RWPE1 (cell line): ENCODE data around the gene SLC16A8.

Experiments
- CTCF ChIA-PET: fragments of 350-600 bp; sonication (Branson Sonifier 250); formaldehyde crosslinking; extraction: SDS; loops from one replicate; lab custom pipeline; 2021; lab: Yijun Ruan, JAX
- POLR2A ChIA-PET: fragments of 400-600 bp; formaldehyde crosslinking; extraction: SDS; loops from one replicate; lab custom pipeline; 2020; ENCODE audit warnings: antibody characterized with exemption; ENCODE audit not compliant: low non-redundant PET; lab: Yijun Ruan, JAX
- DNase-seq: peaks from one replicate; pipeline ENCODE4 v3.0.0; 2012; ENCODE audit warnings: low spot score
- H3K27ac ChIP-seq: fragments of 450-650 bp; 2 replicates; pipeline ENCODE4 v1.5.1; 2017
- CTCF ChIP-seq: fragments of 450-650 bp; conservative IDR thresholded peaks from 2 replicates; pipeline ENCODE4 v1.5.1; 2017; ENCODE audit warnings: low read depth, mild to moderate bottlenecking

The SLC16A8 gene

GRCh38 chr22:38067761-38068360 lies 16.1 kb downstream of the SLC16A8 start:
- no peak for DNase-seq
- no peak for TF ChIP-seq CTCF
- POLR2A ChIA-PET = no interaction called here
- CTCF ChIA-PET = no interaction called here
- H3K27ac ChIP-seq = no peak overlapping the region

GRCh38 chr22:38067028-38067415 lies 17.0 kb downstream of the SLC16A8 start:
- POLR2A ChIA-PET = no interaction called here

DNA sequence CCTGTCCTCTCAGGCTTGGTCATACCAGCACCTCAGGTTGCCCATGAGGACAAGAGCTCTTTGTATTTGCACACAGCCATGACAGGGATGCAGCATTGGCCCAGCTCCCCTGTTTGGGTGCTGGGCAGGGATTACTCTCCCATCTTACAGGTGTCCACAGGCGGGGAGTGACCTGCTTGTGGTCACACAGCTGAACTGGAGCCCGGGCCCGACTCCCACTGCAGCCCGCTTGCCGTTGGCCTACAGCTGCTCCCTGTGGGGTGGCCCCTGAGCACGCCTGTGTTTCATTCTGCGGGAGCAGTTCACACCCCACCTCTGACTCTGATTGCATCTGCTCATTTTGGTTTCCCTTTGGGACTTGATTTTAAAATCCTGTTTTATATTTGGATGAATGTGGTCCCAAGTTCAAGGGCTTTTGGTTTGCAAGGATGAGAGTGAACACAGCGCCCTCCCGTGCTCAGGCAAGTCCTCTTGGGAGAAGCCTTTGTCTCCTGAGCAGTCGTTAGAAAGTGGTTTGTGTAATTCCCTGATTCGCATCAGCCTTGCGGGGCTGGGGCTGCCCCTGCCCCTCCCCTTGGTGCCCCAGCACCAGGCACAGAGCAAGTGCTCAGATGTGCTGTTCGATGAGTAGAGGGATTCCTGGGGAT lies 17.5 kb downstream of the SLC16A8 start:
- POLR2A ChIA-PET = no interaction called here
- H3K27ac ChIP-seq = no peak overlapping the region
- CTCF ChIA-PET = no interaction called here
- DNase-seq = no peak
- no peak for TF ChIP-seq CTCF

More at GRCh38 chr22:38067028-38067415, 17.0 kb downstream of the SLC16A8 start:
- no peak for TF ChIP-seq CTCF
- H3K27ac ChIP-seq = no peak overlapping the region
- DNase-seq = no peak
- CTCF ChIA-PET = no interaction called here

- TF ChIP-seq CTCF = no peak
- H3K27ac ChIP-seq = no peak overlapping the region
- ChIA-PET CTCF (no interaction called here), POLR2A (no interaction called here)
- no peak for DNase-seq
Measured at GRCh38 chr22:38065539-38065938, 18.4 kb downstream of the SLC16A8 start.

GRCh38 chr22:38062791-38063190 lies 21.2 kb downstream of the SLC16A8 start:
- no peak for TF ChIP-seq CTCF
- ChIA-PET POLR2A (interaction anchor here (0.7 kb wide), 1 partner anchor 233 kb away, joined by 3 read pairs; no protein-coding TSS in a partner anchor), CTCF (interaction anchor here (0.7 kb wide), 1 partner anchor 25 kb away, joined by 8 read pairs; no protein-coding TSS in a partner anchor)
- DNase-seq = no peak
- no peak overlapping the region for H3K27ac ChIP-seq

DNA sequence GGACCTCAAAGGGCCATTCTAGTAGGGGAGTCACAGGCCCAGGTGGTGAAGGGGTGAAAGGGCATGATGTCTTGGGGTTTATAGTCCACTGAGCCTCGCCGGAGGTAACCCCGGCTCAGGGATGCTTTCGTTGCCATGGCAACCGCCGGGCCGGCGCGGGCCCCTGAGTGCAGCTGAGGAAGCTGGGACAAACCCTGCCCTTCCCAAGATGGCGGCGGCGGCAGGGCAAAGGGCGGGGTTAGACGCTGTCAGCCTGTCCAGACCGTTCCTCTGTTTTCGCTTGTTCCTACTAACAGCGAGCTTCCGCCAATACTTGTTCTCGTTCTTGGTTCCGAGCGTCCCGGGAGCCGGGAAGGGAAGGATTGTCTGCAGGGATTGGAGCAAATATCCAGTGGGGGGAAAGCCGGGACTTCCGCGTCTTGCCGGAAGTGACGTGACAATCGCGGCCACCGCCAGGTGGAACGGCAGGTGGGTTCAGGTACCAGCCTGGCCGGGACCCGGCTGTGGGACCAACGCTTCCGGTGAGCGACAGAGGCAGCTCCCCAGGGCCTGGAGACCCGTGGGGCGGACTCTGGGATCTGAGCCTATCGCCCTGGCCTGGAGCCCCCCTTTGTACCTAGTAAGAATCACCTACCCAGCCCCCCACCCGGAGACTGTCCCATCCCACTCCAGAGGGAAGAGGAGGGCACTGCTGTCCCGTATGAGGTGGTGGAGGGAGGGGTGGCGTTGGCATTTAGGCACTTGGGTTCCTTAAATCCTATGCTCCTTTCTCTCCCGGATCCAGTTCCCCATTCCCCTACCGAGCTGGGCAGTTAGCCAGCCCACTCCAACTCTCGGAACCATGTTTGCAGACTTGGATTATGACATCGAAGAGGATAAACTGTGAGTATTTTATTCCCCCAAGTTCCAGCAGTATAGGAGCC lies 26.8 kb downstream of the SLC16A8 start, which contains the start of gene PICK1:
TSS of gene PICK1 (plus strand) at position 436 of the 923 bp plus-strand sequence. CDS start at position 842, 406 bp downstream.
- DNase-seq = peak; percentile 89
- peak within 1 kb of the TSS; percentile 89 for H3K27ac ChIP-seq
- POLR2A ChIA-PET = no interaction called here
- TF ChIP-seq CTCF = no peak
- CTCF ChIA-PET = no interaction called here
